ENCODE results near the gene TUBD1. TPM values are rescaled to one million over a fixed set of nuclear protein-coding genes. Genes with fewer than 3 reads are reported as not detected.
"Not testable (repeated sequence)": the region's sequence is repeated elsewhere in the genome, so short reads cannot be mapped to it uniquely, and the experiment has no call there.

The TUBD1 gene
- polyA plus RNA-seq, 1 experiment: 2.3 TPM

GRCh38 chr17:59832883-59833379 is 59.8 kb downstream of the TUBD1 start:
- H3K36me3 ChIP-seq (ENCODE audit: control insufficient read depth, insufficient read depth, low read length): no peaks in the 10 kb centered on the region
- ChIA-PET CTCF (interaction anchor here (1.0 to 1.9 kb wide), 3 partner anchors 10 to 81 kb away, joined by 3 to 5 read pairs (median 3); no protein-coding TSS in a partner anchor), POLR2A (no interaction called here)
- no peak overlapping the region for H3K4me3 ChIP-seq (ENCODE audit: low read depth, low read length)
- no peak for TF ChIP-seq CTCF (IDR thresholded peaks at IDR 0.05; ENCODE audit: insufficient read depth, low read depth, low read length)
- DNase-seq (ENCODE audit: low read depth): no peak
- H3K27me3 ChIP-seq (ENCODE audit: control insufficient read depth, insufficient read depth, low read length): no peaks in the 10 kb centered on the region

DNA sequence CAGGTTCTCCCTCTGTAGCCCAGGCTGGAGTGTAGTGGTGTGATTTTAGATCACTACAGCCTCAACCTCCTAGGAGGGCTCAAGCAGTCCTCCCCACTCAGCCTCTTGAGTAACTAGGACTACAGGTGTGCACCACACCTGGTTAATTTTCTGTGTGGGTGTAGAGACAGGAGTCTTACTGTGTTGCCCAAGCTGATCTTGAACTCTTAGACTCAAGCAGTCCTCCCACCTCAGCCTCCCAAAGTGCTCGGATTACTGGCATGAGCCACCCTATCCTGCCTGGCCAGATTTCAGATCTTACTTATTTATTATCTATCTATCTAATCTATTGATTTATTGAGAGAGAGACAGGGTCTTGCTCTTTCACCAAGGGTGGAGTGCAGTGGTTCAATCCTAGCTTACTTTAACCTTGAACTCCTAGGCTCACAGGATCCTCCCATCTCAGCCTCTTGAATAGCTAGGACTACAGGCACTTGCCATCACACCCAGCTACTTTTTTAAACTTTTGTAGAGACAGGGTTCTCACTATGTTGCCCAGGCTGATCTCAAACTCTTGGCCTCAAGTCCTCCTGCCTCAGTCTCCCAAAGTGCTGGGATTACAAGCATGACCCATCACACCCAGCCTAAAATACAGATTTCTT is 61.8 kb downstream of the TUBD1 start:
- no peak for DNase-seq (ENCODE audit: low read depth)
- POLR2A ChIA-PET: interaction anchor here (0.6 kb wide), 1 partner anchor 18 kb away, joined by 5 read pairs; no protein-coding TSS in a partner anchor
- CTCF ChIA-PET: interaction anchor here (1.9 kb wide), 1 partner anchor 77 kb away, joined by 5 read pairs; no protein-coding TSS in a partner anchor
- Histone ChIP-seq H3K36me3 (ENCODE audit: control insufficient read depth, insufficient read depth, low read length) (no peaks in the 10 kb centered on the region), H3K27me3 (ENCODE audit: control insufficient read depth, insufficient read depth, low read length) (no peaks in the 10 kb centered on the region), H3K4me3 (ENCODE audit: low read depth, low read length) (no peak overlapping the region)
- TF ChIP-seq CTCF (IDR thresholded peaks at IDR 0.05; ENCODE audit: insufficient read depth, low read depth, low read length): no peak

GRCh38 chr17:59830007-59830630 is 62.6 kb downstream of the TUBD1 start:
- Histone ChIP-seq H3K27me3 (ENCODE audit: control insufficient read depth, insufficient read depth, low read length) (no peaks in the 10 kb centered on the region), H3K4me3 (ENCODE audit: low read depth, low read length) (no peak overlapping the region), H3K36me3 (ENCODE audit: control insufficient read depth, insufficient read depth, low read length) (no peaks in the 10 kb centered on the region)
- no peak for TF ChIP-seq CTCF (IDR thresholded peaks at IDR 0.05; ENCODE audit: insufficient read depth, low read depth, low read length)
- no peak for DNase-seq (ENCODE audit: low read depth)
- POLR2A ChIA-PET: interaction anchor here (1.2 to 1.3 kb wide), 2 partner anchors 8 to 10 kb away, joined by 5 to 6 read pairs; no protein-coding TSS in a partner anchor
- CTCF ChIA-PET: interaction anchor here (1.3 kb wide), 3 partner anchors 10 to 75 kb away, joined by 3 to 4 read pairs (median 4); no protein-coding TSS in a partner anchor

- TF ChIP-seq CTCF (IDR thresholded peaks at IDR 0.05; ENCODE audit: insufficient read depth, low read depth, low read length): no peak
- Histone ChIP-seq H3K27me3 (ENCODE audit: control insufficient read depth, insufficient read depth, low read length) (no peaks in the 10 kb centered on the region), H3K4me3 (ENCODE audit: low read depth, low read length) (no peak overlapping the region), H3K36me3 (ENCODE audit: control insufficient read depth, insufficient read depth, low read length) (no peaks in the 10 kb centered on the region)
- peak; percentile 97 for DNase-seq (ENCODE audit: low read depth)
- POLR2A ChIA-PET: interaction anchor here (1.0 to 1.3 kb wide), 3 partner anchors 8 to 43 kb away, joined by 3 to 6 read pairs (median 5); no protein-coding TSS in a partner anchor
- CTCF ChIA-PET: interaction anchor here (1.2 to 1.3 kb wide), 4 partner anchors 8 to 75 kb away, joined by 3 to 4 read pairs (median 4); no protein-coding TSS in a partner anchor
Observed at GRCh38 chr17:59829217-59830006, 63.3 kb downstream of the TUBD1 start.

DNA sequence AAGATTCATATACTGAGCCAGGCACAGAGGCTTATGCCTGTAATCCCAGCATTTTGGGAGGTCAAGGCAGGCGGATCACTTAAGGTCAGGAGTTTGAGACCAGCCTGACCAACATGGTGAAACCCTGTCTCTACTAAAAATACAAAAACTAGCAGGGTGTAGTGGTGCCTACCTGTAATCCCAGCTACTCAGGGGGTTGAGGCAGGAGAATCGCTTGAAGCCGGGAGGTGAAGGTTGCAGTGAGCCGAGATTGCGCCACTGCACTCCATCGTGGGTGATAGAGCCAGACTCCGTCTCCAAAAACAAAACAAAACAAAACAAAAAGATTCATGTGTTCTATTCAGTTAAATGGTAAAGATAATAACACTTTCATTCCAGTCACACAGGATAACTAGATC is 63.9 kb downstream of the TUBD1 start:
- H3K27me3 ChIP-seq (ENCODE audit: control insufficient read depth, insufficient read depth, low read length); H3K4me3 ChIP-seq (ENCODE audit: low read depth, low read length); DNase-seq (ENCODE audit: low read depth); H3K36me3 ChIP-seq (ENCODE audit: control insufficient read depth, insufficient read depth, low read length): not testable (repeated sequence)
- CTCF ChIA-PET: interaction anchor here (1.2 to 1.3 kb wide), 3 partner anchors 8 to 11 kb away, joined by 3 to 4 read pairs (median 4); no protein-coding TSS in a partner anchor
- POLR2A ChIA-PET: interaction anchor here (1.0 to 1.3 kb wide), 3 partner anchors 9 to 42 kb away, joined by 3 to 6 read pairs (median 5); no protein-coding TSS in a partner anchor

Data from BJ (cell line).